SK-MEL-5 (cell line): ENCODE measurements around the gene VSIG10L2. TPM values are rescaled to one million over a fixed set of nuclear protein-coding genes. Genes with fewer than 3 reads are reported as not detected.

Experiments used
- DNase-seq: peaks from one replicate; pipeline ENCODE4 v3.0.0-alpha.2; 2016; ENCODE audit warnings: low read depth, low spot score
- in situ Hi-C: cut with HindIII; loops from 2 replicates; pipeline ENCODE4 v1.10.0; 2016; ENCODE audit warnings: low sequenced_read_pairs, high pct_unique_total_duplicates, low pct_unique_long_range_greater_than_20kb
- total RNA-seq: library from RNA; depleted of rRNA; stranded (reverse); fragments of >200 nt; shearing (Covaris generic); gene quantifications from 2 replicates; pipeline ENCODE4 v1.2.3, GENCODE V29; 2014

VSIG10L2 gene
- total RNA-seq, 1 experiment from 2014 or later = not detected

GRCh38 chr11:125924384-125925007, 21.3 kb upstream of the VSIG10L2 start:
- in situ Hi-C loops = loop anchor here (25.0 kb wide), 1 partner anchor 288 kb away; the partner anchor contains the start of genes FAM118B and RPUSD4
- no peak for DNase-seq

GRCh38 chr11:125925247-125925740, 20.6 kb upstream of the VSIG10L2 start:
- in situ Hi-C loops = no loop called here
- no peak for DNase-seq

GRCh38 chr11:125925804-125926203, 20.0 kb upstream of the VSIG10L2 start:
- in situ Hi-C loops = no loop called here
- DNase-seq = no peak

- in situ Hi-C loops = no loop called here
- no peak for DNase-seq
Measured at GRCh38 chr11:125926682-125927081, 19.2 kb upstream of the VSIG10L2 start.

GRCh38 chr11:125929445-125930075, 16.3 kb upstream of the VSIG10L2 start:
- in situ Hi-C loops = no loop called here
- DNase-seq = no peak

- no peak for DNase-seq
- in situ Hi-C loops = no loop called here
Measured at GRCh38 chr11:125930076-125930450, 15.8 kb upstream of the VSIG10L2 start.

GRCh38 chr11:125931116-125931515, 14.7 kb upstream of the VSIG10L2 start:
- in situ Hi-C loops = no loop called here

GRCh38 chr11:125931668-125932067, 14.2 kb upstream of the VSIG10L2 start:
- in situ Hi-C loops = no loop called here
- DNase-seq = no peak

More at GRCh38 chr11:125931116-125931515, 14.7 kb upstream of the VSIG10L2 start:
- no peak for DNase-seq

GRCh38 chr11:125932301-125932700, 13.5 kb upstream of the VSIG10L2 start:
- no peak for DNase-seq
- in situ Hi-C loops = no loop called here

GRCh38 chr11:125933030-125933813, 12.6 kb upstream of the VSIG10L2 start:
- DNase-seq = no peak
- in situ Hi-C loops = no loop called here

- in situ Hi-C loops = no loop called here
- DNase-seq = no peak
Measured at GRCh38 chr11:125934473-125934872, 11.4 kb upstream of the VSIG10L2 start.

GRCh38 chr11:125935056-125935455, 10.8 kb upstream of the VSIG10L2 start:
- in situ Hi-C loops = no loop called here
- DNase-seq = no peak

- no peak for DNase-seq
- in situ Hi-C loops = no loop called here
Measured at GRCh38 chr11:125935618-125936199, 10.1 kb upstream of the VSIG10L2 start.

- in situ Hi-C loops = no loop called here
- no peak for DNase-seq
Measured at GRCh38 chr11:125938418-125938817, 7.4 kb upstream of the VSIG10L2 start.

GRCh38 chr11:125939081-125939521, 6.7 kb upstream of the VSIG10L2 start:
- in situ Hi-C loops = no loop called here
- DNase-seq = no peak

GRCh38 chr11:125940145-125940544, 5.7 kb upstream of the VSIG10L2 start:
- in situ Hi-C loops = no loop called here

GRCh38 chr11:125941267-125941618, 4.6 kb upstream of the VSIG10L2 start:
- no peak for DNase-seq
- in situ Hi-C loops = no loop called here

More at GRCh38 chr11:125940145-125940544, 5.7 kb upstream of the VSIG10L2 start:
- no peak for DNase-seq
